GM23248 (cell line): ENCODE data around the gene DRG1. TPM values are rescaled to one million over a fixed set of nuclear protein-coding genes. Genes with fewer than 3 reads are reported as not detected.

ENCODE experiments used
- DNase-seq: peaks from one replicate; pipeline ENCODE4 v3.0.0-alpha.2; 2015
- H2AFZ ChIP-seq: fragments of 200-600 bp; sonication (generic); 2 replicates; pipeline ENCODE4 v1.6.1; 2016; ENCODE audit warnings: antibody characterized with exemption
- H3F3A ChIP-seq: fragments of 200-600 bp; sonication (generic); 2 replicates; pipeline ENCODE4 v1.6.1; 2016; ENCODE audit warnings: mild to moderate bottlenecking, antibody characterized with exemption, mixed run types; ENCODE audit not compliant: insufficient read depth
- H3K27ac ChIP-seq: fragments of 200-600 bp; sonication (generic); 2 replicates; pipeline ENCODE4 v1.5.1; 2016; ENCODE audit warnings: mild to moderate bottlenecking
- H3K27me3 ChIP-seq: fragments of 200-600 bp; sonication (generic); replicated peaks from 2 replicates; pipeline ENCODE4 v1.6.1; 2016; ENCODE audit warnings: mild to moderate bottlenecking; ENCODE audit not compliant: insufficient read depth
- H3K36me3 ChIP-seq: fragments of 200-600 bp; sonication (generic); 2 replicates; pipeline ENCODE4 v1.6.1; 2016; ENCODE audit warnings: low read depth, mild to moderate bottlenecking
- H3K4me1 ChIP-seq: fragments of 200-600 bp; sonication (generic); 2 replicates; pipeline ENCODE4 v1.6.1; 2016; ENCODE audit warnings: mild to moderate bottlenecking; ENCODE audit not compliant: insufficient read depth
- H3K4me2 ChIP-seq: fragments of 200-600 bp; sonication (generic); one replicate; pipeline ENCODE4 v1.6.1; 2016; ENCODE audit warnings: mild to moderate bottlenecking; ENCODE audit not compliant: unreplicated experiment
- H3K4me3 ChIP-seq: fragments of 200-600 bp; sonication (generic); 2 replicates; pipeline ENCODE4 v1.5.1; 2016; ENCODE audit warnings: mild to moderate bottlenecking
- H3K79me2 ChIP-seq: fragments of 200-600 bp; sonication (generic); 2 replicates; pipeline ENCODE4 v1.6.1; 2016; ENCODE audit warnings: mild to moderate bottlenecking; ENCODE audit not compliant: insufficient read depth
- H3K9ac ChIP-seq: fragments of 200-600 bp; sonication (generic); 2 replicates; pipeline ENCODE4 v1.6.1; 2016; ENCODE audit warnings: mild to moderate bottlenecking
- H3K9me2 ChIP-seq: fragments of 200-600 bp; sonication (generic); 2 replicates; pipeline ENCODE4 v1.6.1; 2016; ENCODE audit warnings: mixed run types, mild to moderate bottlenecking, moderate library complexity; ENCODE audit not compliant: insufficient read depth
- H3K9me3 ChIP-seq: fragments of 200-600 bp; sonication (generic); one replicate; pipeline ENCODE4 v1.6.1; 2017; ENCODE audit warnings: low read depth
- H4K20me1 ChIP-seq: fragments of 200-600 bp; sonication (generic); 2 replicates; pipeline ENCODE4 v1.6.0; 2016; ENCODE audit not compliant: insufficient read depth
- EZH2 ChIP-seq: fragments of 200-600 bp; sonication (generic); IDR thresholded peaks from 2 replicates; pipeline ENCODE4 v1.6.1; 2018; ENCODE audit warnings: antibody characterized with exemption, mild to moderate bottlenecking; ENCODE audit not compliant: insufficient read depth, poor library complexity, severe bottlenecking
- EZH2phosphoT487 ChIP-seq: fragments of 200-600 bp; sonication (generic); IDR thresholded peaks from 2 replicates; pipeline ENCODE4 v1.6.1; 2018; ENCODE audit warnings: antibody characterized with exemption, moderate library complexity, mild to moderate bottlenecking, low read depth; ENCODE audit not compliant: insufficient read depth
- WGBS, 2 experiments: methylation state at CpG; one replicate each; pipeline ENCODE4 v1.1.6; 2015 to 2017; ENCODE audit warnings: low lambda C conversion rate in 2 of 2, low coverage in 1 of 2; ENCODE audit errors: missing lambda C conversion rate in 2 of 2; 5-methylcytosine and 5-hydroxymethylcytosine counted together
- in situ Hi-C: fragments of 300-500 bp; cut with MboI; formaldehyde crosslinking; loops from 2 replicates; pipeline ENCODE4 v1.15.0; 2020
- polyA plus RNA-seq: library from polyadenylated mRNA; unstranded; fragments of >200 nt; fragmentation: Nextera tagmentation; extraction: Ambion mirVana; gene quantifications from 2 replicates; pipeline ENCODE4 v1.2.1, GENCODE V29; 2016
- total RNA-seq: library from RNA; depleted of rRNA; stranded (reverse); fragments of >200 nt; shearing (Covaris generic); gene quantifications from 2 replicates; pipeline ENCODE4 v1.2.3, GENCODE V29; 2014

Gene DRG1
- total and polyA plus RNA-seq, 2 experiments from 2014 or later: 65.0 to 79.7 TPM

GRCh38 chr22:31446767-31447166 is 47.4 kb downstream of the DRG1 start:
- in situ Hi-C loops: no loop called here
- Histone ChIP-seq H3K27me3 (no peaks in the 10 kb centered on the region), H3F3A (peaks cover 28% of the 10 kb centered on the region; the same call in 1 of the 2 replicates), H3K36me3 (peaks cover 21% of the 10 kb centered on the region), H3K79me2 (no peaks in the 10 kb centered on the region), H4K20me1 (no peaks in the 10 kb centered on the region), H3K4me2 (no peak overlapping the region), H2AFZ (no peak overlapping the region), H3K9me2 (no peaks in the 10 kb centered on the region), H3K9me3 (no peaks in the 10 kb centered on the region), H3K9ac (no peak overlapping the region), H3K4me3 (no peak overlapping the region), H3K4me1 (no peaks in the 10 kb centered on the region), H3K27ac (no peak overlapping the region)
- no peak for DNase-seq
- WGBS, 2 experiments: 96 to 98% methylated on average over 2 of the region's 2 CpGs
- no peak for TF ChIP-seq EZH2
- no peak for TF ChIP-seq EZH2phosphoT487

GRCh38 chr22:31447337-31447736 is 47.9 kb downstream of the DRG1 start:
- H3K36me3 ChIP-seq: peaks cover 18% of the 10 kb centered on the region
- TF ChIP-seq EZH2 (no peak), EZH2phosphoT487 (no peak)
- H3K9ac ChIP-seq: no peak overlapping the region
- no peak overlapping the region for H2AFZ ChIP-seq
- H3K27me3 ChIP-seq: no peaks in the 10 kb centered on the region
- peaks cover 28% of the 10 kb centered on the region; the same call in 1 of the 2 replicates for H3F3A ChIP-seq
- no peak overlapping the region for H3K27ac ChIP-seq
- 96 to 100% methylated on average over 3 of the region's 3 CpGs for WGBS, 2 experiments
- no peak overlapping the region for H3K4me2 ChIP-seq
- H3K9me2 ChIP-seq: no peaks in the 10 kb centered on the region
- no peak overlapping the region for H3K4me3 ChIP-seq
- H3K79me2 ChIP-seq: no peaks in the 10 kb centered on the region
- DNase-seq: peak; percentile 13
- in situ Hi-C loops: no loop called here
- H3K4me1 ChIP-seq: 0 out of 2 replicates have a peak, but pooled peaks cover 4% of the 10 kb centered on the region
- no peaks in the 10 kb centered on the region for H3K9me3 ChIP-seq
- H4K20me1 ChIP-seq: no peaks in the 10 kb centered on the region

GRCh38 chr22:31448382-31448781 is 49.0 kb downstream of the DRG1 start:
- no peaks in the 10 kb centered on the region for H4K20me1 ChIP-seq
- H3K36me3 ChIP-seq: peaks cover 20% of the 10 kb centered on the region
- in situ Hi-C loops: no loop called here
- 98 to 100% methylated on average over 2 of the region's 2 CpGs for WGBS, 2 experiments
- H3K27ac ChIP-seq: no peak overlapping the region
- no peaks in the 10 kb centered on the region for H3K79me2 ChIP-seq
- no peaks in the 10 kb centered on the region for H3K9me3 ChIP-seq
- H3K9me2 ChIP-seq: no peaks in the 10 kb centered on the region
- no peak overlapping the region for H3K4me2 ChIP-seq
- H3F3A ChIP-seq: peaks cover 26% of the 10 kb centered on the region; the same call in 1 of the 2 replicates
- H3K27me3 ChIP-seq: no peaks in the 10 kb centered on the region
- no peak overlapping the region for H2AFZ ChIP-seq
- H3K4me3 ChIP-seq: no peak overlapping the region
- no peak for TF ChIP-seq EZH2phosphoT487
- TF ChIP-seq EZH2: no peak
- no peak overlapping the region for H3K9ac ChIP-seq
- H3K4me1 ChIP-seq: 0 out of 2 replicates have a peak, but pooled peaks cover 4% of the 10 kb centered on the region
- DNase-seq: no peak

- Histone ChIP-seq H3K27me3 (no peaks in the 10 kb centered on the region), H3K36me3 (peaks cover 28% of the 10 kb centered on the region), H3F3A (peaks cover 16% of the 10 kb centered on the region; the same call in 1 of the 2 replicates), H3K4me3 (no peak overlapping the region), H3K9me3 (no peaks in the 10 kb centered on the region), H3K27ac (no peak overlapping the region), H3K79me2 (no peaks in the 10 kb centered on the region), H3K4me2 (no peak overlapping the region), H3K9me2 (no peaks in the 10 kb centered on the region), H3K4me1 (0 out of 2 replicates have a peak, but pooled peaks cover 4% of the 10 kb centered on the region), H3K9ac (no peak overlapping the region), H4K20me1 (no peaks in the 10 kb centered on the region), H2AFZ (no peak overlapping the region)
- WGBS, 2 experiments: 69 to 77% methylated on average over 4 of the region's 4 CpGs
- no peak for DNase-seq
- no peak for TF ChIP-seq EZH2phosphoT487
- in situ Hi-C loops: no loop called here
Observed at GRCh38 chr22:31449506-31449905, 50.1 kb downstream of the DRG1 start.
